Tibial nerve (tissue), 4 donors: ENCODE results near the gene GAL. TPM values are rescaled to one million over a fixed set of nuclear protein-coding genes. Genes with fewer than 3 reads are reported as not detected.

Experiments
- DNase-seq, 2 donors: peaks; one replicate each; pipeline ENCODE4 v3.0.0-alpha.2; 2019; ENCODE audit warnings: low spot score in 2 of 2
- H3K27ac ChIP-seq, 4 donors: fragments of 200-600 bp; sonication (generic) in 3 of 4; one replicate each; pipeline ENCODE4 v1.5.1; 2017 to 2019; ENCODE audit warnings: mild to moderate bottlenecking in 1 of 4
- H3K27me3 ChIP-seq, 2 donors: fragments of 200-600 bp; sonication (generic) in 1 of 2; one replicate each; pipeline versions ENCODE4 v1.5.1 to v1.6.0; 2017 to 2019
- H3K36me3 ChIP-seq, 3 donors: fragments of 200-600 bp; sonication (generic); one replicate each; pipeline ENCODE4 v1.5.1; 2018 to 2019
- H3K4me1 ChIP-seq, 4 donors: fragments of 200-600 bp; sonication (generic) in 3 of 4; one replicate each; pipeline ENCODE4 v1.5.1; 2017 to 2019
- H3K4me3 ChIP-seq, 4 donors: fragments of 200-600 bp; sonication (generic) in 3 of 4; one replicate each; pipeline ENCODE4 v1.5.1; 2017 to 2019; ENCODE audit warnings: mild to moderate bottlenecking in 1 of 4, moderate library complexity in 1 of 4
- H3K9me3 ChIP-seq, 4 donors: fragments of 200-600 bp; sonication (generic) in 3 of 4; one replicate each; pipeline ENCODE4 v1.5.1; 2017 to 2019
- CTCF ChIP-seq, 5 experiments: fragments of 200-600 bp in 3 of 5; fragments of 450-650 bp in 2 of 5; sonication (generic) in 3 of 5; IDR thresholded peaks; one replicate each; pipeline ENCODE4 v1.5.1; 2016 to 2019; ENCODE audit warnings: antibody characterized with exemption in 5 of 5, mild to moderate bottlenecking in 3 of 5, moderate library complexity in 2 of 5
- EP300 ChIP-seq, 2 donors: sonication (generic); formaldehyde crosslinking; IDR thresholded peaks; one replicate each; pipeline ENCODE4 v1.6.1; 2017; ENCODE audit warnings: antibody characterized with exemption in 2 of 2, mild to moderate bottlenecking in 1 of 2
- POLR2A ChIP-seq, 2 donors: fragments of 450-650 bp; IDR thresholded peaks; one replicate each; pipeline ENCODE4 v1.6.1; 2017; ENCODE audit warnings: antibody characterized with exemption in 2 of 2, mild to moderate bottlenecking in 2 of 2, moderate library complexity in 2 of 2
- WGBS, 2 donors: methylation state at CpG; one replicate each; pipeline ENCODE4 v1.1.5; 2018; 5-methylcytosine and 5-hydroxymethylcytosine counted together
- total RNA-seq, 4 donors: library from RNA; depleted of rRNA; stranded (reverse); fragments of >200 nt; gene quantifications; one replicate each; pipeline ENCODE4 v1.1.0, GENCODE V29; 2016

Gene GAL
- total RNA-seq, 4 donors from 2014 or later = 3.3 TPM; not detected in 3

- 63% methylated on average over 6 of the region's 6 CpGs for WGBS, 2 donors
- no peaks in the 10 kb centered on the region for H3K27me3 ChIP-seq
- H3K36me3 ChIP-seq = no peaks in the 10 kb centered on the region
- no peak overlapping the region for H3K27ac ChIP-seq
- H3K4me3 ChIP-seq = no peak overlapping the region
- no peaks in the 10 kb centered on the region for H3K9me3 ChIP-seq
- DNase-seq = no peak
- TF ChIP-seq EP300 (IDR thresholded peaks at IDR 0.05) (no peak), CTCF (IDR thresholded peaks at IDR 0.05) (no peak), POLR2A (IDR thresholded peaks at IDR 0.05) (no peak)
- H3K4me1 ChIP-seq = no peaks in the 10 kb centered on the region
Measured at GRCh38 chr11:68735125-68735524, 50.8 kb downstream of the GAL start.

GRCh38 chr11:68735646-68736045, 51.3 kb downstream of the GAL start:
- H3K4me3 ChIP-seq = no peak overlapping the region
- H3K9me3 ChIP-seq = no peaks in the 10 kb centered on the region
- whole genome bisulfite sequencing, 2 donors = 73 to 86% methylated on average over 6 of the region's 6 CpGs
- TF ChIP-seq CTCF (IDR thresholded peaks at IDR 0.05) = no peak
- TF ChIP-seq POLR2A (IDR thresholded peaks at IDR 0.05) = no peak
- no peak for TF ChIP-seq EP300 (IDR thresholded peaks at IDR 0.05)
- H3K36me3 ChIP-seq = no peaks in the 10 kb centered on the region
- H3K27ac ChIP-seq = no peak overlapping the region
- DNase-seq = no peak
- H3K4me1 ChIP-seq = no peaks in the 10 kb centered on the region
- H3K27me3 ChIP-seq = no peaks in the 10 kb centered on the region

Other genes starting within 250 kb of the GAL start
- gene PPP6R3, start 223.8 kb upstream of the GAL start, total RNA-seq = 100 to 1,000 TPM; 103 to 150 (median 119) TPM
- gene TESMIN, start 67.0 kb downstream of the GAL start, total RNA-seq = under 1 TPM in 1 of 4 donors, not detected in 3; 0.42 TPM
- gene CPT1A, start 157.4 kb downstream of the GAL start, total RNA-seq = 10 to 100 TPM; 32.9 to 84.9 (median 49.2) TPM
- gene MRPL21, start 219.3 kb downstream of the GAL start, total RNA-seq = 10 to 100 TPM; 35.9 to 78.0 (median 49.8) TPM
- gene IGHMBP2, start 219.3 kb downstream of the GAL start, total RNA-seq = 10 to 100 TPM; 12.9 to 29.4 (median 22.3) TPM